Forelimb muscle (tissue), 1 donor: Measurements from ENCODE around the gene GIPC3. TPM values are rescaled to one million over a fixed set of nuclear protein-coding genes. Genes with fewer than 3 reads are reported as not detected.

ENCODE experiments used
- DNase-seq: peaks from one replicate; pipeline ENCODE4 v3.0.0-alpha.2; 2013; ENCODE audit warnings: low read depth
- polyA plus RNA-seq: library from polyadenylated mRNA; unstranded; fragments of 120-200 nt; gene quantifications from one replicate; pipeline ENCODE4 v1.2.1, GENCODE V29; 2013; ENCODE audit not compliant: insufficient read length

GIPC3 gene
- polyA plus RNA-seq, 1 donor = 1.4 TPM

DNA sequence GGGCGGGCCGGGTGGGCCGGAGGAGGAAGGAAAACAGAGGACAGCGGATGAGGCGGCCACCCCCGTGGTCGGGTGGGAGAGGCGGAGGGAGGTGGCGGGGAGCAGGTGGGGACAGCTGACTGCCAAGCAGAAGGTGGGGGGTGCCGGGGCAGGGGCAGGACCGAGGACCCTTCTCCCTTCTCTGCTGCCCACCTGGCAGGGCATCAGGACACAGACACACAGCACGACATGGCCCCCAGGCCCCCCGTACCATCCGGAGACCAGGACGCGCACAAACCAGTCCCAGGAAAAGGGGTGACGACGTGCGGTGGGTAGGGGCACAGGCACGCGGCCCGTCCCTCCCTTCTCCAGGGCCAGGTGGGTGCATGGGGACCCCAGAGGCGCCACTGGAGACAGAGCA is 52.3 kb downstream of the GIPC3 start:
- DNase-seq = no peak

- DNase-seq = no peak
Measured at GRCh38 chr19:3638208-3639193, 53.2 kb downstream of the GIPC3 start.

GRCh38 chr19:3639479-3639878 is 54.2 kb downstream of the GIPC3 start:
- DNase-seq = no peak

DNA sequence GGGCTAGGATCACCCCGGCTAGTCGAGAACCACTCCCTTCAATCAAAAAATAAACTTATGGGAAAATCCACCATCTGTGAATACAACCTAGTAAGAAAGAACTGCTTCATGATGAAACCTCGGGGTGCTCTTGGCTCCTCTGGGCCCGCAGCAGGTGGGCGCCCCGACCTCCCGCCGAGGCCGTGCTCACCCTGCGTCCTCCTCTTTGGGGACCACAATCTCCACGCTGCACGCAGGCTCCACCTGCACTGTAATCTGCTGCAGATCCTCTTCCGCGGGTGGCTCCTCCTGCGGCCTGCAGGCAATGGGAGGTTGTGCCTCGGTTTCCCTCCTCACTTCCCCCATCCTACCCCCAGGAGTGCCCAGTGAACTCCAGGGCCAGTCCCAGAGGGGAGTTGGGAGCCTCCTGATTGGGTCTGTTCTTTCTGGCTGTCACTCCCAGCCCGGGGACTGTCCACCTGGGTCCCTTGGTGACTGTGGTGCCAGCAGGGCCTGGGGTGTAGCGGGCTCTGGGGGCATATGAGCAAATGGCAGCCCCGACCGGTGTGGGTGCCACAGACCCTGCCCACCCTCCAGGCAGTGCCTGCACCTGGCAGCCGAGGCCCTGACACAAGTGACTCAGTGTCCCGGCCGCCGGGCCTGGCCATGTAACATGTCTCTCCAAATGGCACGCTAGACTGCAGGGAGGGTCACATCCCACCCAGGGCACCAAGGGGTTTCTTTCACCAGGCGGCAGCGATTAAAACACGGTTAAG is 56.4 kb downstream of the GIPC3 start:
- DNase-seq = no peak

GRCh38 chr19:3642296-3642695 is 57.0 kb downstream of the GIPC3 start:
- DNase-seq = no peak

Other genes with a start within 250 kb of the GIPC3 start
- 35.4 TPM for gene NFIC, start 218.9 kb upstream of the GIPC3 start, polyA plus RNA-seq
- gene SMIM24, start 105.0 kb upstream of the GIPC3 start, polyA plus RNA-seq = 0.22 TPM
- gene SMIM44, start 102.0 kb upstream of the GIPC3 start, polyA plus RNA-seq = not detected
- gene DOHH, start 84.8 kb upstream of the GIPC3 start, polyA plus RNA-seq = 6.8 TPM
- gene FZR1, start 79.2 kb upstream of the GIPC3 start, polyA plus RNA-seq = 26.9 TPM
- 4.5 TPM for gene TEKTIP1, start 46.3 kb upstream of the GIPC3 start, polyA plus RNA-seq
- gene MFSD12, start 27.9 kb upstream of the GIPC3 start, polyA plus RNA-seq = 25.2 TPM
- gene HMG20B, start 12.5 kb upstream of the GIPC3 start, polyA plus RNA-seq = 34.1 TPM
- 1.7 TPM for gene TBXA2R, start 21.4 kb downstream of the GIPC3 start, polyA plus RNA-seq
- 18.9 TPM for gene CACTIN, start 41.3 kb downstream of the GIPC3 start, polyA plus RNA-seq
- gene PIP5K1C, start 115.0 kb downstream of the GIPC3 start, polyA plus RNA-seq = 22.0 TPM
- gene TJP3, start 122.9 kb downstream of the GIPC3 start, polyA plus RNA-seq = 0.46 TPM
- gene APBA3, start 176.2 kb downstream of the GIPC3 start, polyA plus RNA-seq = 13.1 TPM
- gene MRPL54, start 177.2 kb downstream of the GIPC3 start, polyA plus RNA-seq = 26.0 TPM
- not detected for gene RAX2, start 186.8 kb downstream of the GIPC3 start, polyA plus RNA-seq
- gene MATK, start 200.9 kb downstream of the GIPC3 start, polyA plus RNA-seq = 1.4 TPM